Kidney tubule cell (primary cell): ENCODE data around the gene NXF1.
"Not testable (repeated sequence)": the region's sequence is repeated elsewhere in the genome, so short reads cannot be mapped to it uniquely, and the experiment has no call there.

Experiments used
- DNase-seq: peaks from one replicate; pipeline ENCODE4 v3.0.0-alpha.2; 2018; ENCODE audit warnings: low spot score

NXF1 gene

GRCh38 chr11:62832336-62833234 is 27.3 kb upstream of the NXF1 start, which contains the start of gene TEX54:
TSS of gene TEX54 (minus strand) at chr11:62832841.
- no peak for DNase-seq

DNA sequence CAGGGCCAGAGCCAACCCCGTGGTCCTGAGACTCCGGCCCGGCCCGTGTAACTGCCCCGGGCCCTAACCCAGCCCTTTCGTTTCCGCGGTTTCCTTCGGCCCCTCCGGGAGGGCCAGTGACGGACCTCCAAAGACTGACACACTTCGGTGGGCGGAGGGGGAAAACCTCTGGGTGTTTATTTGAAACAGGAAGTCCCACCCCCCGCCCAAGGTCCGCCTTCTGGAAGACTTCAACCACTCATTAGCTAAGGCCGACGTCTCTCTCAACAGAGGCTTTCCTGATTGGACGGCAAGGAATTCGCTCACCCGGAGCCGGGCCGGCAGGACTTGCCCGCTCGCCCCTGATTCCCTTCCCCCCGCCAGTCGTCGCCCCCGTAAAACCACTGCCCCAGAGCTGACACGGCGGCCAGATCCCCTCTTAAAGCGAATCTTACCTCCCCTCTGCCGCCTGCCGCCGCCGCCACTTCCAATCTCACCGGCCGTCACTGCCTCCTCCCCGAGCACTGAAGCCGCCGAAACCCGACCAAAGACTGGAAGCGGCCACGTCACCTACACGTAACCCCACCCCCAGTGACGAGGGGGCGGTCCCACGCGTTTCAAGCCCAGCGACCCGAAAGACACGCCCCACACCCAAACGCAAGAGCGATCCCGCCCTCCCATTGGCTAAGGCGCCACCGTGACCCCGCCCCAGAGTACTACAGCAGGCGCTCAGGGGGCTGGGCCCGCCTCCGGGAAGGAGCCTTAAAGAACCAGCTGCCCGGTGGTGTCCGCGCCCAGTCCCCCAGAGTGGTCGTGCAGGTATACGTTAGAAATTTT is 26.5 kb upstream of the NXF1 start, which contains the start of gene STX5:
Gene STX5 (minus strand): TSS at position 532 of the 816 bp plus-strand sequence. CDS start 808 bp downstream, outside the sequence.
- peak; percentile 98 for DNase-seq

- no peak for DNase-seq
These were observed 25.8 kb upstream of the NXF1 start for GRCh38 chr11:62830904-62831519.

DNA sequence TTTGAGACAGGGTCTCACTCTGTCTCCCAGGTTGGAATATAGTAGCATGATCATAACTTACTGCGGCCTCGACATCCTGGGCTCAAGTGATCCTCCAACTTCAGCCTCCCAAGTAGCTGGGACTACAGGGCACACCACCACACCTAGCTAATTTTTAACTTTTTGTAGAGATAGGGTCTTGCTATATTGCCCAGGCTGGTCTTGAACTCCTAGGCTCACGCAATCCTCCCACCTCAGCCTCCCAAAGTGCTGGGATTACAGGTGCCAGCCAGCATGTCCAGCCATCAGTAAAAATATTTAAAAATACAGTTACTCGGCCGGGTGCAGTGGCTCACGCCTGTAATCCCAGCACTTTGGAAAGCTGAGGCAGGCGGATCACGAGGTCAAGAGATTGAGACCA is 22.9 kb upstream of the NXF1 start:
- not testable (repeated sequence) for DNase-seq

DNA sequence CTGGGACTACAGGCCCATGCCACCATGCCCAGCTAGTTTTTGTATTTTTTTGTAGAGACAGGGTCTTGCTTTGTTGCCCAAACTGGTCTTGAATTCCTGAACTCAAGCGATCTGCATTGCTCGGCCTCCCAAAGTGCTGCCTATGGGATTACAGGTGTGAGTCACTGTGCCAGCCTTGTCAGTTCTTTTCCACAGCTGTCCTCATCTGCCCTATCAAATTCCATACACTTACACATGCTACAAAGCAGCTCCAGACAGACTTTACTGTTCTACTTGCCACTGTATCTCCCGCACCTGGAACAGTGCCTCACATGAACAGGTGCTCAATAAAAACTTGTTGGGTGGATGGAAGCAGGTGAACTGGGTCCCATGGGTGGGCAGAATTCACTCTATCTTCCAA is 18.4 kb upstream of the NXF1 start:
- no peak for DNase-seq

DNA sequence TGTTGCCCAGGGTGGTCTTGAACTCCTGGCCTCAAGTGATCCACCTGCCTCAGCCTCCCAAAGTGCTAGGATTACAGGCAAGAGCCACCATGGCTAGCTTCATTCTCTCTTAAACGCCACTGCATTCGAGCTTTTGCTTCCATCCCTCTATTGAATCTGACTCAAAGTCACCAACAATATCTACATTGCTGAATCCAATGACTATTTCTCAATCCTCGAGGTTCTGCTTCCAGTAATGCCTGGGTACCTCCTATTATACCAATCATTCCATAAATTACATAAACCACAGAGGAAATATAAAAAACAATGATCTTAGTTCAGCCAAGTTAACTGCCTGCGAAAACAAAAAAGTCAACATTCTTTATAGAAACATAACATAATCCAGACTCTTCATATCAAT is 11.9 kb upstream of the NXF1 start:
- no peak for DNase-seq

- no peak for DNase-seq
These were observed 11.3 kb upstream of the NXF1 start for GRCh38 chr11:62816557-62816956.

GRCh38 chr11:62811659-62812058 is 6.4 kb upstream of the NXF1 start:
- DNase-seq: no peak

- DNase-seq: no peak
These were observed 5.5 kb upstream of the NXF1 start for GRCh38 chr11:62810748-62811147.

- no peak for DNase-seq
These were observed 1.4 kb upstream of the NXF1 start for GRCh38 chr11:62806611-62807121.

GRCh38 chr11:62805961-62806441 is 761 bp upstream of the NXF1 start:
- DNase-seq: peak; percentile 44

DNA sequence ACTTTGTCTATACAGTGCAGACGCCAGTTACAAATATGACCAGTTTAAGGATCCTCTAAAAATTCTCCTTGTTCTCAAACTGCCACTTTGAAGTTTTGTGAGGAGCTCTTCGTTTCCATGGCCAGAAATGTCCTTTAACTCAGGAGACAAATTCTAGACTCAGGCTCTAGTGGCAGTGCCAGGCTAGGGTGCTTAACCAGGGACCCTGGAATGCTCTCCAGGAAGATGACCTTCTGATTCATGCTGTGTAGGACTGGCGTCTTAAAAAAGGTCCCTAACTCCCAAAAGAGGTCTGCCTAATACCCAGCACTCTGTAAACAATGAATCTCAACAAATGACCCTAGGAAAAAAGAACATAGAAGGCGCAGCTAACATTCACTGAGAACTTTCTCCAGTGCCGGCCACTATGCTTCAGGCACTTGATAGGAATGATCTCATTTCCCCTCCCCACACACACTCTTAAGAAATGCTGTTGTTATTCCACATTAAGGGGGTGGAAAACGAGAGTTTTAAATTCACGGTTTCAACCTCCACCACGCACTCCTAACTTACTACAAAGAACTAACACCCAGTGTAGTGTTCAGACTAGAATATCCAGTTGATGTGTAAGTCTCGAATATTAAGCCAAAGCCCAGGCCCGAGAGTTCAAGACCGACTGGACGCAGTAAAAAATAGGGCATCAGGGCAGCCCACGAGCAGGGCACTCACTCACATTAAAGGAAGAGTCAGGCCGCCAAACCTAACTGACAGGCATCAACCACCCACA is 747 bp downstream of the NXF1 start:
- DNase-seq: peak; percentile 45

DNA sequence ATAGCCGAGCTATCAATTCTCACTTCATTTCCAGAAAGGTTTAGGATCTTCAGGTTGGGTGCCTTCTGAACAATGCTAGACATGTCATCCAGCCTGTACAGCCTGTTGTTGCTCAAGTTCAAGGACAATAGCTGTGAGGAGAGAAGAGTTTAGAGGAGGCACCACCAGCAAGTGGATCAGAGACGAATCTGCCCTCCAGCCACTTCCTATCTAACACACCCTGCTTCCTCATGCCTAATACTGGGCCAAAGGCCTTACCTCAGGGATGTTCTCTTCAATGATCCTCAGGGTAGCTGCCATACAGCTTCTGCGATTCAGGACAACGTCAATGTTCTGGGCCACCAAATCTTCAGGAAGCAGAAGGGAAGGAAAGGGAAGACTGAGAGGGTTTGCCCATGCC is 4.2 kb downstream of the NXF1 start:
- DNase-seq: no peak

- DNase-seq: no peak
These were observed 5.8 kb downstream of the NXF1 start for GRCh38 chr11:62799486-62799885.

GRCh38 chr11:62796281-62796680 is 9.0 kb downstream of the NXF1 start:
- DNase-seq: no peak

- no peak for DNase-seq
These were observed 11.0 kb downstream of the NXF1 start for GRCh38 chr11:62794201-62794775.

GRCh38 chr11:62792202-62792575 is 13.1 kb downstream of the NXF1 start:
- no peak for DNase-seq

DNA sequence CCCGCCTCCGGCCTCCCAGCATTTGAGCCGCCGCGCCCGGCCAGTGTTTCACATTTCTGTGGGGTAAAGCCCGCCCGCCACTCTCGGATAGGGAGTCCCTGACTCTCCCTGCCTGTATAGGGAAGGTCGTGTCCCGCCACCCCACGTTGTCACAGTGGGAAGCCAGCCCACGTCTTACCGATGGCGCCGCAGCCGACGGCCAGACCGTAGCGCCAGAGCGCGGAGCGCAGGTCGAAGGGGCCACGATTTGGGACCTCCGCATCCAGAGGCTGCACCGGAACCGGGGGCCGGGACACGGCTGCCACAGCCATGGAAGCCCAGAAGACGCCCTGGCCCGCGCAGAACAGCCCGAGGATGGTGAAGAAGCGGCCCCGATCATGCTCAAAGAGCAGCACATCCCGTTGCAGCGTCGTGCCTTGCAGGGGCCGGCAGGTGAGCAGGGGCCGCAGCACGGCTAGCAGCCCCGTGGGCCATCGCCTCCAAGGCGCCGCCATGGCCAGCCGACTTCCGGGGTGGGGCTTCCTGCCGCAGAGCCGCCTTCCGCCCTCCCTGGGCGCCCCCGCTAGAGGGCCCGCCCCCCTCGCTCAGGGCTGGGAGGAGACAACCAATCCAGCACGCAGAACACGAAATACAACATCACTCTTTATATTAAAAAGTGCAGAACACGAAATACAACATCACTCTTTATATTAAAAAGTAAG is 13.6 kb downstream of the NXF1 start, which contains the start of gene TMEM223:
Gene TMEM223 (minus strand): TSS at position 506 of the 701 bp plus-strand sequence. CDS start 12 bp downstream, at position 494.
- peak; percentile 85 for DNase-seq

- no peak for DNase-seq
These were observed 15.7 kb downstream of the NXF1 start for GRCh38 chr11:62789576-62789975.

- no peak for DNase-seq
These were observed 16.2 kb downstream of the NXF1 start for GRCh38 chr11:62788991-62789390.
